Stomach (tissue), 4 donors: Measurements from ENCODE around the gene APBB3.

Source experiments
- CTCF ChIP-seq, 7 experiments: fragments of 450-650 bp in 4 of 7; fragments of 200-600 bp in 3 of 7; sonication (generic) in 3 of 7; IDR thresholded peaks; one replicate each; pipeline ENCODE4 v1.5.1; 2016 to 2019; ENCODE audit warnings: antibody characterized with exemption in 7 of 7, control low read depth in 2 of 7, mild to moderate bottlenecking in 1 of 7
- POLR2A ChIP-seq, 4 donors: fragments of 450-650 bp; IDR thresholded peaks; one replicate each; pipeline ENCODE4 v1.6.1; 2016; ENCODE audit warnings: antibody characterized with exemption in 4 of 4, control low read depth in 2 of 4, mild to moderate bottlenecking in 1 of 4, moderate library complexity in 1 of 4
- POLR2AphosphoS5 ChIP-seq, 3 donors: sonication (generic); formaldehyde crosslinking; IDR thresholded peaks; one replicate each; pipeline ENCODE4 v1.6.1; 2016; ENCODE audit warnings: antibody characterized with exemption in 3 of 3

- no peak for TF ChIP-seq CTCF (IDR thresholded peaks at IDR 0.05)
- no peak for TF ChIP-seq POLR2A (IDR thresholded peaks at IDR 0.05)
- TF ChIP-seq POLR2AphosphoS5 (IDR thresholded peaks at IDR 0.05) = no peak
These were observed 31.9 kb upstream of the APBB3 start for GRCh38 chr5:140596321-140596741.
